Suprapubic skin (tissue), 4 donors: ENCODE data around the gene SNRPD3. TPM values are rescaled to one million over a fixed set of nuclear protein-coding genes. Genes with fewer than 3 reads are reported as not detected.
A peak's percentile ranks its signal among the peaks of the same experiment; 100 is the strongest.
"Not testable (repeated sequence)": the region's sequence is repeated elsewhere in the genome, so short reads cannot be mapped to it uniquely, and the experiment has no call there.

Experiments used
- DNase-seq, 2 donors: peaks; one replicate each; pipeline ENCODE4 v3.0.0-alpha.2; 2019; ENCODE audit warnings: low spot score in 2 of 2
- H3K27ac ChIP-seq: fragments of 200-600 bp; sonication (generic); one replicate; pipeline ENCODE4 v1.5.1; 2019
- H3K27me3 ChIP-seq: fragments of 200-600 bp; sonication (generic); one replicate; pipeline ENCODE4 v1.5.1; 2019
- H3K36me3 ChIP-seq: fragments of 200-600 bp; sonication (generic); one replicate; pipeline ENCODE4 v1.5.1; 2019
- H3K4me1 ChIP-seq: fragments of 200-600 bp; sonication (generic); one replicate; pipeline ENCODE4 v1.5.1; 2019
- H3K4me3 ChIP-seq: fragments of 200-600 bp; sonication (generic); one replicate; pipeline ENCODE4 v1.5.1; 2019; ENCODE audit warnings: mild to moderate bottlenecking
- H3K9me3 ChIP-seq: fragments of 200-600 bp; sonication (generic); one replicate; pipeline ENCODE4 v1.5.1; 2019
- EP300 ChIP-seq: sonication (generic); formaldehyde crosslinking; IDR thresholded peaks from one replicate; pipeline ENCODE4 v1.6.1; 2017; ENCODE audit warnings: antibody characterized with exemption
- POLR2A ChIP-seq, 2 donors: fragments of 450-650 bp; IDR thresholded peaks; one replicate each; pipeline ENCODE4 v1.6.1; 2017; ENCODE audit warnings: antibody characterized with exemption in 2 of 2, mild to moderate bottlenecking in 2 of 2, moderate library complexity in 2 of 2
- POLR2AphosphoS5 ChIP-seq, 3 donors: sonication (generic); formaldehyde crosslinking; IDR thresholded peaks; one replicate each; pipeline ENCODE4 v1.6.1; 2017; ENCODE audit warnings: antibody characterized with exemption in 3 of 3
- WGBS: methylation state at CpG from one replicate; pipeline ENCODE4 v1.1.5; 2018; 5-methylcytosine and 5-hydroxymethylcytosine counted together
- total RNA-seq, 4 donors: library from RNA; depleted of rRNA; stranded (reverse); fragments of >200 nt; gene quantifications; one replicate each; pipeline ENCODE4 v1.1.0, GENCODE V29; 2016
- TF ChIP-seq, protein P1 (sequence below), 2 donors: fragments of 200-600 bp in 1 of 2; fragments of 450-650 bp in 1 of 2; sonication (generic) in 1 of 2; IDR thresholded peaks; one replicate each; pipeline ENCODE4 v1.5.1; 2016 to 2019; ENCODE audit warnings: antibody characterized with exemption in 2 of 2, mild to moderate bottlenecking in 1 of 2, moderate library complexity in 1 of 2

The SNRPD3 gene
- total RNA-seq, 4 donors from 2014 or later: 168 to 208 (median 186) TPM

DNA sequence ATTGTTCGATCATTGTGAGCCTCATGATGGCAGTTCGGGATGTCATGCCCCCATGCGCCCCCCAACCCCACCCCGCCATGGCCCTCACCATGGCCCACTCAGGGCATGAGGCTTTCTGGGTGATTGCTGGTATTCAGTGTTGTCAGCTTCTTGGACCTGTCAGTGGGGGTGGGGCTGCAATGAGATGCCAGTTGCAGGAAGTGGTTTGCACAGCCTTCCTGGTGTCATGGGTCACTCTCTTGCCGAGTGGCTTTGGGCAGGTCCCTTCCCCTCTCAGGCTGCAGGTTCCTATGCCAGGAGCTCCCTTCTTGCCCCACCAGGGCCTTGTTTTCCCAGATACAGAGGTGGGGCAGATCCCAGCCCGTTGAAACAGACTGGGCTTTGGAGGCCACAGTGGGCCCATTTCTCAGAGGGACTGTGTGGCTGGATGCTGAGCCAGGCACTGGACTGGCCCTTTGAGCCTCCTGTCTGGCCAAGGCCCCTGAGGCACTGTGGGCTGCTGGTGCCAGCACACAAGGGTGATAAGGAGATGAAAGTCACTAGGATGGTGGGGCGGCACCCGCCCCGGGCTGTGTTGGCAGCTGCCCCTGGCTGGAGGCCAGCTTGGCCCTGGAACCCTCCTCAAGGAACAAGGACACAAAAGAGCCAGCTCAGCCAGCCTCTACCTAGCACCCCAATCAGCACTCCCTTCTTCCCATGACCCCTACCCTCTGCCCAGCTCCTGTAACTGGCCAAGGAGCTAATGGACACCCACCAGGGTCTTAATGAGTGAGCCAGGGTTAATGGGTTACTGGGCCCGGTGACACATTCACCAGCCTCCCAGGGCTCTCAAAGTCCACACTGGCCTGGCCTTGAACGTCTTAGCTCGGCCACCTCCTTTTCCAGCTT is 45.7 kb downstream of the SNRPD3 start:
- H3K27me3 ChIP-seq: no peaks in the 10 kb centered on the region
- WGBS: 70% methylated on average over 8 of the region's 12 CpGs
- TF ChIP-seq EP300 (no peak), POLR2AphosphoS5 (IDR thresholded peaks at IDR 0.05) (no peak), POLR2A (IDR thresholded peaks at IDR 0.05) (no peak)
- TF ChIP-seq, protein P1, sequence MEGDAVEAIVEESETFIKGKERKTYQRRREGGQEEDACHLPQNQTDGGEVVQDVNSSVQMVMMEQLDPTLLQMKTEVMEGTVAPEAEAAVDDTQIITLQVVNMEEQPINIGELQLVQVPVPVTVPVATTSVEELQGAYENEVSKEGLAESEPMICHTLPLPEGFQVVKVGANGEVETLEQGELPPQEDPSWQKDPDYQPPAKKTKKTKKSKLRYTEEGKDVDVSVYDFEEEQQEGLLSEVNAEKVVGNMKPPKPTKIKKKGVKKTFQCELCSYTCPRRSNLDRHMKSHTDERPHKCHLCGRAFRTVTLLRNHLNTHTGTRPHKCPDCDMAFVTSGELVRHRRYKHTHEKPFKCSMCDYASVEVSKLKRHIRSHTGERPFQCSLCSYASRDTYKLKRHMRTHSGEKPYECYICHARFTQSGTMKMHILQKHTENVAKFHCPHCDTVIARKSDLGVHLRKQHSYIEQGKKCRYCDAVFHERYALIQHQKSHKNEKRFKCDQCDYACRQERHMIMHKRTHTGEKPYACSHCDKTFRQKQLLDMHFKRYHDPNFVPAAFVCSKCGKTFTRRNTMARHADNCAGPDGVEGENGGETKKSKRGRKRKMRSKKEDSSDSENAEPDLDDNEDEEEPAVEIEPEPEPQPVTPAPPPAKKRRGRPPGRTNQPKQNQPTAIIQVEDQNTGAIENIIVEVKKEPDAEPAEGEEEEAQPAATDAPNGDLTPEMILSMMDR (IDR thresholded peaks at IDR 0.05): no peak
- no peaks in the 10 kb centered on the region for H3K36me3 ChIP-seq
- peaks cover 25% of the 10 kb centered on the region for H3K4me1 ChIP-seq
- H3K9me3 ChIP-seq: no peaks in the 10 kb centered on the region
- no peak overlapping the region for H3K27ac ChIP-seq
- DNase-seq: peak in 1 of 2 donors; percentile 62
- no peak overlapping the region for H3K4me3 ChIP-seq

DNA sequence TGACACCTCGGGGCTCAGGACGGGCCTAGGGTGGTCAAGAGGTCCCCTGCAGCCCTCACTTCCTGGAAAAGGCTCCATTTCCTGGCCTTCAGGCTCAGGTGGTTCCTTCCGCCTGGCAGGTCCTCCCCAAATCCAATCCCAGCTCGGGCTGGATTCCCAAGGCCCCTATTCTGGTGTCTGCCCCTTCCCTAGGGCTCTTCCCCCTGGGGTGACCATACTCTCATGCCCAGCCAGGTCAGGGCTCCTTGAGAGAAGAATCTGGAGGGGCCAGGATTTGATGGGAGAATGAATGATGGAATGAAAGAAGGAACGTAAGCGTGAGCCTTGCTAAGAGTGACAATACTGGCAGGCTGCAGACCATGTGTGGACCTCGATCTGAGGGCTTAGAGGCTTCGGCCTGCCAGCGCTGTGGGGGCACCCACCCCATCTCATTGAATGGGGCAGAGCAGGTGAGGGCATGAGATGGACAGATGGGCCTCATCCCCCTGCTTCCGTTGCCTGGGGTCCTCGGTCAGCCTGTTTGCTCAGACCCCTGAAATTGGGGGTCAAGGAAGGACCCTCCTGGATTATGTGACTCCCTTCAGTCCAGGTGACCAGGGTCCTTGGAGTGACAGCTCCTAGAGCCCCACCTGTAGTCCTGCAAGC is 46.4 kb downstream of the SNRPD3 start:
- WGBS: 93% methylated on average over 9 of the region's 11 CpGs
- not testable (repeated sequence) for H3K36me3 ChIP-seq, H3K9me3 ChIP-seq, H3K4me3 ChIP-seq, H3K27me3 ChIP-seq, DNase-seq, H3K27ac ChIP-seq
- peaks cover 25% of the 10 kb centered on the region for H3K4me1 ChIP-seq

DNA sequence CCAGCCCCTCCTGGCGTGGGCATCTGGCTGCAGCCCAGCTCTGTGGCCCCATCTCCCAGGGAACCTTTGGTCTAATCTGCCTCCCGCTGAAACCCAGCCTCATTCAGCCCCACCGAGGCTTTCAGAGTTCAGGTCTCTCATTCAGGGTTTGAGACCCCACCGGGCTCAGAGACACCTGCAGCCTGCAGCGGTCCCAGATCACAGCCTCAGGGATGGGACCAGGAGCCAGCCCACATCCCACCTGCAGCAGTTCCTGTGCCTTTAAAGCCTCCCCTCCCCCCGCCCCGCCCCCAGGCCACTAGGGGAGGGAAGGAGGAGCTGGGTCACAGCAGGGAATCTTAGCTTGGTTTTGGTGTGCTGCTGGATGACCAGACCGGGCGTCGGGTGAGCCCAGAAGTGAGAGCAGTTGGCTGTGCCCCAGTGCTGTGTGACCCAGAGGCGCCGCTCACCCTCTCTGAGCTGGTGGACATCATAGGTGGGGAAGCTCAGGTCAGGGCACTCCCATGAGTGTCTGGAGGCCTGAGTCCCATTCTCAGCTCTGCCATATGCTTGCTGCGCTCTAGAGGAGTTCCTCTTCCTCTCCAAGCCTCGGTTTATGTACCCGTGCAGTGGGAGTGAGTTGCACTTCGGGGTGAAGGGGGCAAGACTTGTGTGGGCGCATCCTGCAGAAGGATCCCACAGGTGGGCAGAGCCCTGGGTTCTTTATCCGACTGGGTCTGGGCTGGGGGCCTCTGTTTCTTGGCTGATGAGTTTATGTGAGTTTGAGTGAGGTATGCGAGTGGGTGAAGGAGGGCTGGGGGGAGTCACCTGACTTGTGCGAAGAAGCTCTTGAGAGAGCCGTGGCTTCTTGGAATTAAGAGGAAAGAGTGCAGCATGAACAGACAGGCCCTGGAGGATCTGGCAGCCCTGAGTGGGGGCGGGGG is 47.3 kb downstream of the SNRPD3 start, which contains the start of gene GGT1:
Gene GGT1 (plus strand): TSS at position 347 of the 923 bp plus-strand sequence. CDS start 7,889 bp downstream, outside the sequence.
- Histone ChIP-seq H3K4me1 (peaks cover 25% of the 10 kb centered on the region), H3K4me3 (peak within 1 kb of the TSS; percentile 14), H3K27ac (peak within 1 kb of the TSS; percentile 1)
- 59% methylated on average over 12 of the region's 22 CpGs for WGBS
- not testable (repeated sequence) for H3K36me3 ChIP-seq, DNase-seq, H3K27me3 ChIP-seq, H3K9me3 ChIP-seq

DNA sequence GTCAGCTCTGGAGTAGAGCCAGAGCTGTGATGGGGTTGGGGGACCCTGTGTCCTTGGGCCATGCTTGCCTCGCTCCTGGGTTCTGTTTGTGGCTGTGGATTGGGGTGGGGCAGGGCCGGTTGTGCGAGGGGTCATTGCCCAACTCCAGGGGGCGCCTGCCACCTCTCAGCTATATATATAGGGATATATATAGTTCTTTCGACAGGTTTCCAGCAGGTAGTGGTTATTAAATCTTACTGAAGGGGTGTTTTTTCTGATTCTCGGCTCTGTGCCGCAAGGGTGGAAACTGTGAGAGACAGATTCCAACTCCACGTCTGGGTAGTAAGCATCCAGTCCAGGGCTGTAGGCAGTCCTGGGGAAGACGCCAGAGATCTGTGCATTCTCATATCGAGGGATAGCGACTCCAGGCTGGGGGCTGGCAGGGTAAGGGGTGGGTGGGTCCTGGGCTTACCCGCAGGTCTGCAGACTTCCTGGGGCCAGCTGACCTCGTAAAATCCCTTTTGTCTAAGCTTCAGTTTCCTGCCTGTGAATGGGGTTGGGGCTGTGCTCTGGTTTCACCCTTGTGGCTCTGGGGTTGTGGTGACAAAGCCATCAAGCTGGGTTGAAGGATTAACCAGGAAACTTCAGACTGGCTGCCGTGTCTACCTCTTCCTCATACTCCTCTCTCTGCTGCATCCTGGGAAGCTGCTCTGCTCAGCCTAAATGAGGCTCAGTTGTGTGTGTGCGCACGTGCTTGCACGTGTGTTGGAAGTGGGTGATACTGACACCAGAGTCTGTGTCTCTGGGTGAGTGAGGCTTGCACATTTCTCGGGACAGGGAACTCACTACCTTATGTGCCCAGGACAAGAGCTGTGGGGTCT is 48.2 kb downstream of the SNRPD3 start:
- not testable (repeated sequence) for DNase-seq, H3K9me3 ChIP-seq, H3K27ac ChIP-seq, H3K27me3 ChIP-seq, H3K36me3 ChIP-seq
- peak overlapping the region; percentile 14 for H3K4me3 ChIP-seq
- H3K4me1 ChIP-seq: peaks cover 25% of the 10 kb centered on the region
- WGBS: 23% methylated on average over 16 of the region's 18 CpGs

DNA sequence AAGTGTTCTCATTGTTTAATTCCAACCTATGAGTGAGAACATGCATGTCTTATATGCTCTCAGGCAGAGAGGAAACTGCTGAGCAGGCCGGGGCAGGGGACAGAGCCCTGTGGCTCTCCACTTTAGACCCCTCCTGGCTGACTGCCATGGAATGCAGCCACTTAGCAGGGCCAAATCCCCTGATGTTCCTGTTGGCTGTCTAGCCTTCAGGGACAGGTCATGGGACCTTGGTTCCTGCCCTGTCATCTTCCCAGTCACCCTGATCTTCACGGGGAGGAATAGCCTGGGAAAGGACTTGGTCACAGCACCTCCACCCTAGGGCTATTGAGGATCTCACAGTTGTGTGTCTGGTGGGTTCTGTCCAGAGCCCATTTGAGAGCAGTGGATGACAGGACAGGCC is 50.5 kb downstream of the SNRPD3 start:
- not testable (repeated sequence) for H3K9me3 ChIP-seq, H3K4me3 ChIP-seq, H3K36me3 ChIP-seq, DNase-seq, H3K27me3 ChIP-seq, H3K27ac ChIP-seq
- WGBS: 83% methylated on average over 2 of the region's 2 CpGs
- H3K4me1 ChIP-seq: peaks cover 19% of the 10 kb centered on the region

DNA sequence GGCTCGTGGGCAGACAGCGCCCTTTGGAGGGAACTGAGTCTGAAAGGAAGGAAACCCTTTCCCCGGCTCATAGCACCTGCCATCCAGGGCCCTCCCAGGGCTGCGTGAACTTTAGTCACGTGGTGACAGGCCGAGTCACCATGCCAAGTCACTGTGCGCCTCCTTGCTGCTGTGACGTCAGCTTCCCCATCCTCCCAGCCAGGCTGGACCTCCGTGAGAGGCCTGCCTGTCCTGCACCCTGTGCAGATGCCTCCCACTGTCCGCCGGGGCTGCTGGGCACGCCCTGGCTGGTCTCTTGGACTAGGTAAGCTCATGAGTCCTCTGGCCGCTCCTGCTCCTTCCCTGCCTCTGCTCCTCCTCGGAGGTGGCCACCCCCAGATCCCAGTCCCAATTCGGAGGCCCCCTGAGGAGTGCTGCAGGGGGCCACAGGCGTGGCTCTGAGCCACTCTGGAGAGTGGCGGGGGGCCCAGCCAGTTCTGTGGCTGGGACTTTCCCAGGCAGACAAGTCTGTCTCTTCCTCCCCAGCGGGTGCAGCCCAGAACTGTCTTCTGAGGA is 51.7 kb downstream of the SNRPD3 start:
- H3K36me3 ChIP-seq, H3K27me3 ChIP-seq, H3K4me3 ChIP-seq, H3K27ac ChIP-seq, DNase-seq, H3K9me3 ChIP-seq: not testable (repeated sequence)
- H3K4me1 ChIP-seq: peaks cover 13% of the 10 kb centered on the region
- WGBS: 70% methylated on average over 12 of the region's 18 CpGs

DNA sequence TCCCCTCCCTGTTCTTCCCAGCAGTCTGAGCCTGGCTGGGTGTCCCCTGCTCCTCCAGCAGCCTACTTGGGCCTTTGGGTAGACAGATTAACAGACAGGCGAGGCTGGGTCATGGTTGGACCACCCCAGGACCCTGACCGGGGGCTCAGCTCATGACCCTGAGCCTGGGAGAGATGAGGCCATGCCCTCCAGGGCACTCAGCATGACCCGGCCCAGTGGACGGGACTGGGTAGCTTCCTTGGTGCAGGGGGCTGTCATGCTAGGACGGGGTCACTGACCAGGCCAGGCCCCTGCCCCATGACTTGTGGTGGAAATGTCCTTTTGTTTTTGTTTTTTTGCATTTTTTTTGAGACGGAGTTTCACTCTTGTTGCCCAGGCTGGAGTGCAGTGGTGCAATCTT is 52.5 kb downstream of the SNRPD3 start:
- not testable (repeated sequence) for H3K27me3 ChIP-seq, H3K4me1 ChIP-seq, H3K9me3 ChIP-seq, DNase-seq, H3K36me3 ChIP-seq, H3K4me3 ChIP-seq, H3K27ac ChIP-seq
- 75% methylated on average over 4 of the region's 6 CpGs for WGBS

DNA sequence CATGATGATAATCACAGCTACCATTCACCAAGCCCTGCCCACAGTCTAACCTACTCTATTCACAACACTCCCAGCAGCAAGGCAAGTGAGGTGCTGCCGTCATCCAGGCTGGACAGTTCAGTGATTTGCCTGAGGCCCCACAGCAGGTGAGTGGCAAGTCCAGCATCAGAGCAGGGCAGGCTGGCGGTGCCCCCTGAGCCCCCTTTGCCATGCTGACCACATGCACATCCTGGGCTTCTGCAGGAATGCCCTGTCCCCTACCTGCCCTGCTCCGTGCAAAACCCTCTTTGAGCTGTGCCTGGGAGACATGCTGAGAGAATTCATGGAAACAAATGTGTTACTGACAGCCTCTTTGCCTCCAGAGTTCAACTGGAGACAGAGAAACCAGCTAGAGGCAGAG is 54.1 kb downstream of the SNRPD3 start:
- no CpG with 5 or more reads among the region's 3 CpGs for WGBS
- DNase-seq, H3K27me3 ChIP-seq, H3K4me1 ChIP-seq, H3K4me3 ChIP-seq, H3K9me3 ChIP-seq, H3K36me3 ChIP-seq, H3K27ac ChIP-seq: not testable (repeated sequence)

DNA sequence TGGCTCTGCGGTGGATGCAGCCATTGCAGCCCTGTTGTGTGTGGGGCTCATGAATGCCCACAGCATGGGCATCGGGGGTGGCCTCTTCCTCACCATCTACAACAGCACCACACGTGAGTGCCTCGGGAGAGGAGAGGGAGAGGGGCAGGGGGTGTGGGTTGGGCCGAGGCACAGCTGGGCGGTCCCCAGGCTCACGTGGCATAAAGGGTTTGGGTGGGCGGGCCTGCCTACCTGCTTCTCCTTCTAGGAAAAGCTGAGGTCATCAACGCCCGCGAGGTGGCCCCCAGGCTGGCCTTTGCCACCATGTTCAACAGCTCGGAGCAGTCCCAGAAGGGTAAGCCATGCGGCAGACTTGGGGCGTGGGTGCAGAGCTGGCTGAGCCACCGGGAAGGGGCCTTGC is 59.0 kb downstream of the SNRPD3 start:
- H3K4me3 ChIP-seq, H3K4me1 ChIP-seq, DNase-seq, H3K27me3 ChIP-seq, H3K36me3 ChIP-seq, H3K27ac ChIP-seq, H3K9me3 ChIP-seq: not testable (repeated sequence)
- 70% methylated on average over 4 of the region's 15 CpGs for WGBS

DNA sequence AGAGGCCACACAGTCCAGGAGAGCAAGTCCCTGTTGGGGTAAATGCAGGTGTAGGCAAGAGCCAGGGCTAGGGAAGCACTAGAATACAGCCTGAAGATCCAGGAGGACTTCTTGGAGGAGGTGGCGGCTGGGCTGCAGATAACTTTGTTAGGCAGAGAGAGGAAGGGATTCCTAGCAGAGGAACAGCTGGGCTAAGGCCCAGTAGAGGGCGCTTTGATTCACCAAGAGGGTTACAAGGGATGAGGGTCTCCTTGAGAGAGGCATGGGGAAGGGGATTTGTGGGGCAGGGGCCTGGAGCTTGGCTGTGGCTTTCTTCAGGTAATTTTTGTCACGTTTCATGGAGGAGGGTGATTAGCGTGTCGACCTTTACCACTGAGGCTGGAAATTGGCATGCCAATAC is 65.4 kb downstream of the SNRPD3 start:
- H3K27me3 ChIP-seq, H3K4me3 ChIP-seq, DNase-seq, H3K9me3 ChIP-seq, H3K36me3 ChIP-seq, H3K27ac ChIP-seq, H3K4me1 ChIP-seq: not testable (repeated sequence)
- 60% methylated on average over 4 of the region's 5 CpGs for WGBS

DNA sequence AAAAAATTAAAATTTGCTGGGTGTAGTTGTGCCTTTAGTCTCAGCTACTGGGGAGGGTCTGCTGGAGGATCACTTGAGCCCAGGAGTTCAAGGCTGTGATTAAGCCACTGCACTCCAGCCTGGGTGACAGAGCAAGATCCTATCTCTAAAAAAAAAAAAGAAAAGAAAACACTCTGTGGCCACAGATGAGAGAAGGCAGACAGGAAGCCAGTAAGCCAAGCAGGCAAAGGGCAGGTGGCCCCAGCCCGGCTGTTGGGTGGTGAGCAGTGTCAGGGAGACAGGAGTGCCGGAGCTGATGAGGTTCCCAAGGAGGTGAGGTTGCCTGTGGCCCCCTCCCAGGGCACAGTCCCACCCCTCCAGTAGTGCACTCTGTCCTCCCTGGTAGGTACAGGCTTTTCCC is 66.8 kb downstream of the SNRPD3 start:
- not testable (repeated sequence) for H3K4me1 ChIP-seq, H3K9me3 ChIP-seq, H3K4me3 ChIP-seq, H3K27ac ChIP-seq, H3K36me3 ChIP-seq, H3K27me3 ChIP-seq, DNase-seq
- 76% methylated on average over 2 of the region's 2 CpGs for WGBS
